CD4-positive, CD25-positive, alpha-beta regulatory T cell (primary cell): ENCODE results near the gene CKM. TPM values are rescaled to one million over a fixed set of nuclear protein-coding genes. Genes with fewer than 3 reads are reported as not detected.
"Not testable (repeated sequence)": the region's sequence is repeated elsewhere in the genome, so short reads cannot be mapped to it uniquely, and the experiment has no call there.

Experiments used
- ATAC-seq, 2 donors: fragments of 150-1000 bp; cut with Tn5 transposase; one replicate each; pipeline ENCODE4 v1.10.0; 2021; ENCODE audit warnings: low read depth in 2 of 2, moderate number of reproducible peaks in 2 of 2, moderate library complexity in 1 of 2
- DNase-seq, 3 donors: peaks; one replicate each; pipeline versions ENCODE4 v3.0.0 to v3.0.0-alpha.2; 2012 to 2022; ENCODE audit warnings: mixed read lengths in 1 of 3
- H3K27ac ChIP-seq: one replicate; pipeline ENCODE4 v1.7.0; 2013; ENCODE audit warnings: mild to moderate bottlenecking, low read length; ENCODE audit not compliant: insufficient read depth, poor library complexity, severe bottlenecking
- H3K27me3 ChIP-seq: one replicate; pipeline ENCODE4 v1.7.0; 2013; ENCODE audit warnings: low read length; ENCODE audit not compliant: control insufficient read depth, insufficient read depth
- H3K36me3 ChIP-seq: one replicate; pipeline ENCODE4 v1.7.0; 2013; ENCODE audit warnings: mild to moderate bottlenecking, low read length, moderate library complexity; ENCODE audit not compliant: control insufficient read depth, insufficient read depth
- H3K4me1 ChIP-seq: 2 replicates; pipeline ENCODE4 v1.7.0; 2013; ENCODE audit warnings: mild to moderate bottlenecking, low read length; ENCODE audit not compliant: insufficient read depth, control insufficient read depth, poor library complexity, severe bottlenecking
- H3K4me3 ChIP-seq: one replicate; pipeline ENCODE4 v1.7.0; 2013; ENCODE audit warnings: low read depth, mild to moderate bottlenecking, low read length, moderate library complexity
- H3K9me3 ChIP-seq, 2 experiments: 1 replicate in 1 of 2; 2 replicates in 1 of 2; pipeline ENCODE4 v1.7.0; 2013; ENCODE audit warnings: low read length in 2 of 2, mild to moderate bottlenecking in 1 of 2, moderate library complexity in 1 of 2; ENCODE audit not compliant: control insufficient read depth in 2 of 2
- H3K27ac Mint-ChIP-seq, 3 donors: one replicate each; pipeline ENCODE4 v1.8.0; 2020 to 2022; ENCODE audit warnings: mild to moderate bottlenecking in 3 of 3, mixed read lengths in 3 of 3, moderate library complexity in 2 of 3
- H3K27me3 Mint-ChIP-seq: one replicate; pipeline ENCODE4 v1.8.0; 2022; ENCODE audit warnings: mild to moderate bottlenecking, mixed read lengths
- H3K36me3 Mint-ChIP-seq: one replicate; pipeline ENCODE4 v1.8.0; 2020; ENCODE audit warnings: mixed read lengths
- H3K4me1 Mint-ChIP-seq, 4 donors: one replicate each; pipeline ENCODE4 v1.8.0; 2020 to 2022; ENCODE audit warnings: mixed read lengths in 4 of 4, mild to moderate bottlenecking in 1 of 4
- H3K4me3 Mint-ChIP-seq, 4 donors: one replicate each; pipeline ENCODE4 v1.8.0; 2020 to 2022; ENCODE audit warnings: mild to moderate bottlenecking in 4 of 4, mixed read lengths in 4 of 4, moderate library complexity in 3 of 4
- H3K9me3 Mint-ChIP-seq, 7 donors: one replicate each; pipeline ENCODE4 v1.8.0; 2020 to 2022; ENCODE audit warnings: mixed read lengths in 7 of 7, mild to moderate bottlenecking in 3 of 7, moderate library complexity in 2 of 7
- polyA plus RNA-seq, 4 donors: library from polyadenylated mRNA; unstranded; fragments of 300-500 nt; fragmentation: Illumina TruSeq; gene quantifications; one replicate each; pipeline ENCODE4 v1.2.3, GENCODE V29; 2021
- total RNA-seq: library from RNA; stranded (reverse); gene quantifications from one replicate; pipeline ENCODE4 v1.2.3, GENCODE V29; 2022

CKM gene
- total and polyA plus RNA-seq, 5 donors from 2014 or later, result not detected

- no peak overlapping the region for H3K27ac ChIP-seq
- H3K27me3 ChIP-seq, result no peaks in the 10 kb centered on the region
- H3K4me1 Mint-ChIP-seq, result no peaks in the 10 kb centered on the region
- H3K4me3 ChIP-seq, result no peak overlapping the region
- H3K27me3 Mint-ChIP-seq, result no peaks in the 10 kb centered on the region
- ATAC-seq, result no peak
- H3K4me1 ChIP-seq, result no peaks in the 10 kb centered on the region
- H3K27ac Mint-ChIP-seq, result no peak overlapping the region
- H3K36me3 ChIP-seq, result peaks cover 24% of the 10 kb centered on the region
- no peaks in the 10 kb centered on the region for H3K9me3 Mint-ChIP-seq
- DNase-seq, result no peak
- H3K36me3 Mint-ChIP-seq, result peaks cover 33% of the 10 kb centered on the region
- no peak overlapping the region for H3K4me3 Mint-ChIP-seq
- no peaks in the 10 kb centered on the region for H3K9me3 ChIP-seq
Measured at GRCh38 chr19:45279587-45280192, 43.0 kb downstream of the CKM start.

GRCh38 chr19:45278087-45278486, 44.6 kb downstream of the CKM start:
- DNase-seq (no peak), ATAC-seq (no peak)
- H3K27ac Mint-ChIP-seq, result no peak overlapping the region
- H3K4me3 Mint-ChIP-seq, result no peak overlapping the region
- Histone ChIP-seq H3K4me1 (no peaks in the 10 kb centered on the region), H3K36me3 (peaks cover 27% of the 10 kb centered on the region), H3K27ac (no peak overlapping the region), H3K27me3 (no peaks in the 10 kb centered on the region), H3K4me3 (no peak overlapping the region), H3K9me3 (no peaks in the 10 kb centered on the region)
- no peaks in the 10 kb centered on the region for H3K27me3 Mint-ChIP-seq
- no peaks in the 10 kb centered on the region for H3K4me1 Mint-ChIP-seq
- no peaks in the 10 kb centered on the region for H3K9me3 Mint-ChIP-seq
- peaks cover 35% of the 10 kb centered on the region for H3K36me3 Mint-ChIP-seq

GRCh38 chr19:45276284-45276687, 46.4 kb downstream of the CKM start:
- peaks cover 36% of the 10 kb centered on the region for H3K36me3 Mint-ChIP-seq
- DNase-seq (no peak), ATAC-seq (no peak)
- H3K27me3 Mint-ChIP-seq, result no peaks in the 10 kb centered on the region
- H3K4me3 Mint-ChIP-seq, result no peak overlapping the region
- no peak overlapping the region for H3K4me3 ChIP-seq
- H3K27ac ChIP-seq, result no peak overlapping the region
- no peak overlapping the region for H3K27ac Mint-ChIP-seq
- H3K4me1 ChIP-seq, result no peaks in the 10 kb centered on the region
- no peaks in the 10 kb centered on the region for H3K9me3 Mint-ChIP-seq
- no peaks in the 10 kb centered on the region for H3K27me3 ChIP-seq
- no peaks in the 10 kb centered on the region for H3K4me1 Mint-ChIP-seq
- no peaks in the 10 kb centered on the region for H3K9me3 ChIP-seq
- peaks cover 36% of the 10 kb centered on the region for H3K36me3 ChIP-seq

- Mint-ChIP-seq H3K4me1 (no peaks in the 10 kb centered on the region), H3K9me3 (no peaks in the 10 kb centered on the region), H3K4me3 (no peak overlapping the region), H3K27me3 (no peaks in the 10 kb centered on the region), H3K36me3 (peaks cover 40% of the 10 kb centered on the region), H3K27ac (no peak overlapping the region)
- Histone ChIP-seq H3K27ac (no peak overlapping the region), H3K4me1 (no peaks in the 10 kb centered on the region), H3K4me3 (no peak overlapping the region), H3K27me3 (no peaks in the 10 kb centered on the region), H3K9me3 (no peaks in the 10 kb centered on the region), H3K36me3 (peaks cover 38% of the 10 kb centered on the region)
- ATAC-seq, result no peak
- DNase-seq, result no peak
Measured at GRCh38 chr19:45275370-45275971, 47.2 kb downstream of the CKM start.

GRCh38 chr19:45273521-45273855, 49.2 kb downstream of the CKM start:
- H3K36me3 Mint-ChIP-seq, result peaks cover 35% of the 10 kb centered on the region
- no peaks in the 10 kb centered on the region for H3K9me3 Mint-ChIP-seq
- no peaks in the 10 kb centered on the region for H3K27me3 Mint-ChIP-seq
- DNase-seq, result no peak
- no peaks in the 10 kb centered on the region for H3K4me1 ChIP-seq
- H3K4me1 Mint-ChIP-seq, result no peaks in the 10 kb centered on the region
- no peak overlapping the region for H3K27ac Mint-ChIP-seq
- no peak overlapping the region for H3K4me3 ChIP-seq
- H3K36me3 ChIP-seq, result peaks cover 25% of the 10 kb centered on the region
- no peaks in the 10 kb centered on the region for H3K27me3 ChIP-seq
- H3K4me3 Mint-ChIP-seq, result no peak overlapping the region
- H3K9me3 ChIP-seq, result no peaks in the 10 kb centered on the region
- no peak overlapping the region for H3K27ac ChIP-seq
- no peak for ATAC-seq

GRCh38 chr19:45271735-45272108, 51.0 kb downstream of the CKM start:
- Histone ChIP-seq H3K36me3 (peaks cover 28% of the 10 kb centered on the region), H3K27ac (no peak overlapping the region), H3K9me3 (no peaks in the 10 kb centered on the region), H3K4me1 (no peaks in the 10 kb centered on the region), H3K27me3 (no peaks in the 10 kb centered on the region), H3K4me3 (no peak overlapping the region)
- Mint-ChIP-seq H3K4me1 (no peaks in the 10 kb centered on the region), H3K27ac (no peak overlapping the region), H3K27me3 (no peaks in the 10 kb centered on the region), H3K9me3 (no peaks in the 10 kb centered on the region), H3K36me3 (peaks cover 26% of the 10 kb centered on the region), H3K4me3 (no peak overlapping the region)
- no peak for ATAC-seq
- DNase-seq, result no peak

GRCh38 chr19:45271098-45271734, 51.5 kb downstream of the CKM start:
- no peak overlapping the region for H3K4me3 Mint-ChIP-seq
- H3K36me3 ChIP-seq, result peaks cover 28% of the 10 kb centered on the region
- H3K27me3 Mint-ChIP-seq, result no peaks in the 10 kb centered on the region
- peaks cover 25% of the 10 kb centered on the region for H3K36me3 Mint-ChIP-seq
- H3K4me1 Mint-ChIP-seq, result no peaks in the 10 kb centered on the region
- H3K9me3 Mint-ChIP-seq, result no peaks in the 10 kb centered on the region
- no peak overlapping the region for H3K27ac ChIP-seq
- H3K4me1 ChIP-seq, result no peaks in the 10 kb centered on the region
- H3K27ac Mint-ChIP-seq, result peak overlapping the region in 1 of 3 donors; percentile 79
- ATAC-seq, result no peak
- no peak for DNase-seq
- no peaks in the 10 kb centered on the region for H3K9me3 ChIP-seq
- H3K4me3 ChIP-seq, result no peak overlapping the region
- H3K27me3 ChIP-seq, result no peaks in the 10 kb centered on the region

- not testable (repeated sequence) for H3K27ac Mint-ChIP-seq, H3K27me3 Mint-ChIP-seq, ATAC-seq, H3K9me3 Mint-ChIP-seq, H3K9me3 ChIP-seq, H3K4me1 ChIP-seq, H3K27ac ChIP-seq, H3K27me3 ChIP-seq, H3K4me1 Mint-ChIP-seq, DNase-seq, H3K4me3 Mint-ChIP-seq, H3K4me3 ChIP-seq
- peaks cover 25% of the 10 kb centered on the region for H3K36me3 ChIP-seq
- peaks cover 22% of the 10 kb centered on the region for H3K36me3 Mint-ChIP-seq
Measured at GRCh38 chr19:45269939-45270338, 52.7 kb downstream of the CKM start.
